Sigmoid colon (tissue), 7 donors: Measurements from ENCODE around the gene IGSF5. TPM values are rescaled to one million over a fixed set of nuclear protein-coding genes. Genes with fewer than 3 reads are reported as not detected.

Experiments
- DNase-seq: peaks from one replicate; pipeline ENCODE4 v3.0.0-alpha.2; 2019
- H3K27ac ChIP-seq, 4 donors: fragments of 200-600 bp; sonication (generic); one replicate each; pipeline ENCODE4 v1.5.1; 2016 to 2019; ENCODE audit warnings: mild to moderate bottlenecking in 1 of 4
- H3K27me3 ChIP-seq, 3 donors: fragments of 200-600 bp; sonication (generic); one replicate each; pipeline ENCODE4 v1.5.1; 2019; ENCODE audit warnings: mild to moderate bottlenecking in 1 of 3
- H3K36me3 ChIP-seq, 4 donors: fragments of 200-600 bp; sonication (generic); one replicate each; pipeline ENCODE4 v1.5.1; 2016 to 2019
- H3K4me1 ChIP-seq, 4 donors: fragments of 200-600 bp; sonication (generic); one replicate each; pipeline ENCODE4 v1.5.1; 2017 to 2019
- H3K4me3 ChIP-seq, 4 donors: fragments of 200-600 bp; sonication (generic); one replicate each; pipeline ENCODE4 v1.5.1; 2017 to 2019; ENCODE audit warnings: mild to moderate bottlenecking in 2 of 4, moderate library complexity in 1 of 4
- H3K9me3 ChIP-seq, 4 donors: fragments of 200-600 bp in 3 of 4; sonication (generic) in 3 of 4; one replicate each; pipeline versions ENCODE4 v1.5.1 to v1.6.1; 2013 to 2019
- EP300 ChIP-seq, 4 donors: sonication (generic); formaldehyde crosslinking; IDR thresholded peaks; one replicate each; pipeline ENCODE4 v1.6.1; 2017; ENCODE audit warnings: antibody characterized with exemption in 4 of 4
- POLR2A ChIP-seq, 2 donors: fragments of 450-650 bp; IDR thresholded peaks; one replicate each; pipeline ENCODE4 v1.6.1; 2016; ENCODE audit warnings: antibody characterized with exemption in 2 of 2, mild to moderate bottlenecking in 2 of 2, moderate library complexity in 2 of 2
- POLR2AphosphoS5 ChIP-seq, 4 donors: sonication (generic); formaldehyde crosslinking; IDR thresholded peaks; one replicate each; pipeline ENCODE4 v1.6.1; 2017; ENCODE audit warnings: antibody characterized with exemption in 4 of 4
- WGBS, 2 donors: extraction: QIAGEN DNeasy Blood & Tissue Kit; methylation state at CpG; one replicate each; pipeline ENCODE4 v1.1.7; 2013; 5-methylcytosine and 5-hydroxymethylcytosine counted together
- intact Hi-C: fragments of 100-400 bp; cut with DNase I; formaldehyde crosslinking; loops from one replicate; pipeline ENCODE4 v1.15.1; 2023
- polyA plus RNA-seq, 3 donors: library from polyadenylated mRNA; stranded (reverse); fragments of 200-250 nt; gene quantifications; one replicate each; pipeline ENCODE4 v1.2.3, GENCODE V29; 2013
- total RNA-seq, 4 donors: library from RNA; depleted of rRNA; stranded (reverse); fragments of >200 nt; gene quantifications; one replicate each; pipeline ENCODE4 v1.1.0, GENCODE V29; 2016
- TF ChIP-seq, protein P1 (sequence below), 4 experiments: fragments of 450-650 bp in 3 of 4; fragments of 200-600 bp in 1 of 4; IDR thresholded peaks; one replicate each; pipeline ENCODE4 v1.5.1; 2016 to 2019; ENCODE audit warnings: antibody characterized with exemption in 4 of 4, mild to moderate bottlenecking in 3 of 4, moderate library complexity in 2 of 4
- donor health status: healthy with polysubstance abuse.
- donor health status: Bipolar disorder and iron deficiency.
- donor health status: healthy.

Gene IGSF5
- total and polyA plus RNA-seq, 7 donors, result 0.09 to 0.36 (median 0.27) TPM; not detected in 4

- 94 to 95% methylated on average over 2 of the region's 2 CpGs for WGBS, 2 donors
- DNase-seq, result no peak
- Histone ChIP-seq H3K27ac (no peak overlapping the region), H3K36me3 (no peaks in the 10 kb centered on the region), H3K9me3 (peaks cover 0 to 6% (median 2%) of the 10 kb centered on the region in 4 donors), H3K27me3 (no peaks in the 10 kb centered on the region), H3K4me1 (no peaks in the 10 kb centered on the region), H3K4me3 (no peak overlapping the region)
- intact Hi-C loops, result loop anchor here (10.0 kb wide), 1 partner anchor 91 kb away; the partner anchor contains the start of gene B3GALT5
- TF ChIP-seq, protein P1, sequence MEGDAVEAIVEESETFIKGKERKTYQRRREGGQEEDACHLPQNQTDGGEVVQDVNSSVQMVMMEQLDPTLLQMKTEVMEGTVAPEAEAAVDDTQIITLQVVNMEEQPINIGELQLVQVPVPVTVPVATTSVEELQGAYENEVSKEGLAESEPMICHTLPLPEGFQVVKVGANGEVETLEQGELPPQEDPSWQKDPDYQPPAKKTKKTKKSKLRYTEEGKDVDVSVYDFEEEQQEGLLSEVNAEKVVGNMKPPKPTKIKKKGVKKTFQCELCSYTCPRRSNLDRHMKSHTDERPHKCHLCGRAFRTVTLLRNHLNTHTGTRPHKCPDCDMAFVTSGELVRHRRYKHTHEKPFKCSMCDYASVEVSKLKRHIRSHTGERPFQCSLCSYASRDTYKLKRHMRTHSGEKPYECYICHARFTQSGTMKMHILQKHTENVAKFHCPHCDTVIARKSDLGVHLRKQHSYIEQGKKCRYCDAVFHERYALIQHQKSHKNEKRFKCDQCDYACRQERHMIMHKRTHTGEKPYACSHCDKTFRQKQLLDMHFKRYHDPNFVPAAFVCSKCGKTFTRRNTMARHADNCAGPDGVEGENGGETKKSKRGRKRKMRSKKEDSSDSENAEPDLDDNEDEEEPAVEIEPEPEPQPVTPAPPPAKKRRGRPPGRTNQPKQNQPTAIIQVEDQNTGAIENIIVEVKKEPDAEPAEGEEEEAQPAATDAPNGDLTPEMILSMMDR (IDR thresholded peaks at IDR 0.05), result peak in 1 of 4 experiments; percentile 16
- TF ChIP-seq EP300 (IDR thresholded peaks at IDR 0.05), result no peak
These were observed 39.1 kb upstream of the IGSF5 start for GRCh38 chr21:39705849-39706248.

DNA sequence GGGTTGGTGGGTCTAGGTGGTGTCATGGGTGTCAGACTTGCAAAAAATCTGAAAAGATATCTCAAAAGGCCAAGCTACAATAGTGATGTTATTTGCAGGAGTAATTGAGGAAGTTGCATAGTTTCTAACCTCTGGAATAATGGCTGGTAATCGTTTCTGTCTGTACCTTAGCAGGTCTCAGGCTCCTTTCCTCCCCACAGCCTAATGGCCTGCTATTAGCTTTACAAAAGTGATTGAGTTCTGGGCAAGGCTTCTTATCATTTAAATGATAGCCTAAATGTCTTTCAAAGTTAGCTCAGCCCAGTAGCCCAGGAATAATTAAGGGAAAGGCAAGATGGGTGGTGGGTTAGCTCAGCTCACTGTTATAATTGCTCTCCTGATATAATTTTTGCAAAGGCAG lies 37.7 kb upstream of the IGSF5 start:
- WGBS, 2 donors, result 22 to 28% methylated on average over 1 of the region's 1 CpG
- no peaks in the 10 kb centered on the region for H3K36me3 ChIP-seq

GRCh38 chr21:39710866-39711265 lies 34.1 kb upstream of the IGSF5 start:
- no peak overlapping the region for H3K27ac ChIP-seq
- intact Hi-C loops, result no loop called here
- H3K4me3 ChIP-seq, result no peak overlapping the region
- H3K9me3 ChIP-seq, result no peaks in the 10 kb centered on the region
- 92 to 96% methylated on average over 8 of the region's 8 CpGs for WGBS, 2 donors
- H3K27me3 ChIP-seq, result no peaks in the 10 kb centered on the region
- no peaks in the 10 kb centered on the region for H3K36me3 ChIP-seq
- H3K4me1 ChIP-seq, result peaks cover 0 to 7% (median 0%) of the 10 kb centered on the region in 4 donors
- no peak for TF ChIP-seq EP300 (IDR thresholded peaks at IDR 0.05)
- TF ChIP-seq, protein P1 (IDR thresholded peaks at IDR 0.05), result no peak
- no peak for TF ChIP-seq POLR2AphosphoS5 (IDR thresholded peaks at IDR 0.05)
- TF ChIP-seq POLR2A (IDR thresholded peaks at IDR 0.05), result no peak
- DNase-seq, result no peak

More for the DNA sequence above, 37.7 kb upstream of the IGSF5 start:
- Histone ChIP-seq H3K9me3 (peaks cover 0 to 6% (median 2%) of the 10 kb centered on the region in 4 donors), H3K4me1 (no peaks in the 10 kb centered on the region), H3K4me3 (no peak overlapping the region), H3K27me3 (no peaks in the 10 kb centered on the region), H3K27ac (no peak overlapping the region)
- TF ChIP-seq EP300 (IDR thresholded peaks at IDR 0.05), result no peak
- no peak for TF ChIP-seq POLR2AphosphoS5 (IDR thresholded peaks at IDR 0.05)
- no peak for TF ChIP-seq POLR2A (IDR thresholded peaks at IDR 0.05)
- TF ChIP-seq, protein P1 (IDR thresholded peaks at IDR 0.05), result no peak
- DNase-seq, result no peak
- intact Hi-C loops, result loop anchor here (10.0 kb wide), 1 partner anchor 93 kb away; the partner anchor contains the start of gene B3GALT5

- Histone ChIP-seq H3K4me1 (peaks cover 0 to 7% (median 0%) of the 10 kb centered on the region in 4 donors), H3K4me3 (no peak overlapping the region), H3K27me3 (no peaks in the 10 kb centered on the region), H3K9me3 (no peaks in the 10 kb centered on the region), H3K36me3 (no peaks in the 10 kb centered on the region), H3K27ac (no peak overlapping the region)
- no peak for DNase-seq
- no peak for TF ChIP-seq EP300 (IDR thresholded peaks at IDR 0.05)
- TF ChIP-seq, protein P1 (IDR thresholded peaks at IDR 0.05), result no peak
- no peak for TF ChIP-seq POLR2AphosphoS5 (IDR thresholded peaks at IDR 0.05)
- no peak for TF ChIP-seq POLR2A (IDR thresholded peaks at IDR 0.05)
- intact Hi-C loops, result no loop called here
- WGBS, 2 donors, result 87 to 93% methylated on average over 7 of the region's 7 CpGs
These were observed 32.7 kb upstream of the IGSF5 start for GRCh38 chr21:39712273-39712672.

- no peak for DNase-seq
- TF ChIP-seq, protein P1 (IDR thresholded peaks at IDR 0.05), result no peak
- TF ChIP-seq EP300 (IDR thresholded peaks at IDR 0.05) (no peak), POLR2AphosphoS5 (IDR thresholded peaks at IDR 0.05) (no peak), POLR2A (IDR thresholded peaks at IDR 0.05) (no peak)
- intact Hi-C loops, result no loop called here
- H3K27me3 ChIP-seq, result no peaks in the 10 kb centered on the region
- no peaks in the 10 kb centered on the region for H3K36me3 ChIP-seq
- no peak overlapping the region for H3K4me3 ChIP-seq
- H3K4me1 ChIP-seq, result peaks cover 0 to 7% (median 0%) of the 10 kb centered on the region in 4 donors
- no peak overlapping the region for H3K27ac ChIP-seq
- 44 to 63% methylated on average over 3 of the region's 3 CpGs for WGBS, 2 donors
- H3K9me3 ChIP-seq, result no peaks in the 10 kb centered on the region
These were observed 32.0 kb upstream of the IGSF5 start for GRCh38 chr21:39712976-39713375.
